ENCODE data around the gene SHTN1.

- TF ChIP-seq CTCF (IDR thresholded peaks at IDR 0.05 in 2 of 3, conservative IDR thresholded peaks at IDR 0.05 in 1 of 3; ENCODE audit: control insufficient read depth in 2 of 3, extremely low read depth in 1 of 3, insufficient read depth in 1 of 3, low read depth in 3 of 3, low read length in 3 of 3) (no peak), LARP7 (IDR thresholded peaks at IDR 0.05) (no peak), ZNF384 (IDR thresholded peaks at IDR 0.05; ENCODE audit: borderline replicate concordance, low read depth, low read length) (no peak), SP1 (IDR thresholded peaks at IDR 0.05; ENCODE audit: low read depth, low read length) (no peak)
Observed at GRCh38 chr10:116857156-116857555, 147.8 kb downstream of the SHTN1 start.

Data from GM12878 (cell line).